Breast epithelium (tissue), 4 donors: ENCODE results near the gene PRRT1. TPM values are rescaled to one million over a fixed set of nuclear protein-coding genes. Genes with fewer than 3 reads are reported as not detected.
A peak's percentile ranks its signal among the peaks of the same experiment; 100 is the strongest.

Experiments
- DNase-seq, 2 donors: peaks; one replicate each; pipeline ENCODE4 v3.0.0-alpha.2; 2019; ENCODE audit warnings: low spot score in 2 of 2
- H3K27ac ChIP-seq, 2 donors: fragments of 200-600 bp; sonication (generic) in 1 of 2; one replicate each; pipeline ENCODE4 v1.5.1; 2016 to 2019; ENCODE audit warnings: mild to moderate bottlenecking in 1 of 2
- H3K27me3 ChIP-seq, 2 donors: fragments of 200-600 bp; sonication (generic) in 1 of 2; one replicate each; pipeline versions ENCODE4 v1.5.1 to v1.6.0; 2017 to 2019; ENCODE audit warnings: control low read depth in 1 of 2, mild to moderate bottlenecking in 1 of 2
- H3K36me3 ChIP-seq: fragments of 200-600 bp; one replicate; pipeline ENCODE4 v1.5.1; 2019
- H3K4me1 ChIP-seq, 2 donors: fragments of 200-600 bp; sonication (generic); one replicate each; pipeline ENCODE4 v1.5.1; 2016 to 2019; ENCODE audit warnings: control low read depth in 1 of 2
- H3K4me3 ChIP-seq, 3 donors: fragments of 200-600 bp; sonication (generic); 1 replicate in 2 of 3; 2 replicates in 1 of 3; pipeline ENCODE4 v1.5.1; 2016 to 2019; ENCODE audit warnings: mild to moderate bottlenecking in 3 of 3, moderate library complexity in 2 of 3
- H3K9me3 ChIP-seq, 2 donors: fragments of 200-600 bp; sonication (generic) in 1 of 2; one replicate each; pipeline ENCODE4 v1.5.1; 2016 to 2019; ENCODE audit warnings: control low read depth in 1 of 2
- POLR2A ChIP-seq: fragments of 450-650 bp; IDR thresholded peaks from one replicate; pipeline ENCODE4 v1.6.1; 2016; ENCODE audit warnings: antibody characterized with exemption, mild to moderate bottlenecking, moderate library complexity
- POLR2AphosphoS5 ChIP-seq, 3 donors: sonication (generic); formaldehyde crosslinking; IDR thresholded peaks; one replicate each; pipeline ENCODE4 v1.6.1; 2017; ENCODE audit warnings: antibody characterized with exemption in 3 of 3
- intact Hi-C: fragments of 100-400 bp; cut with DNase I; formaldehyde crosslinking; loops from one replicate; pipeline ENCODE4 v1.15.1; 2023; ENCODE audit warnings: low total_unique reads
- total RNA-seq, 3 donors: library from RNA; depleted of rRNA; stranded (reverse); fragments of >200 nt; gene quantifications; one replicate each; pipeline ENCODE4 v1.1.0, GENCODE V29; 2016
- TF ChIP-seq, protein P1 (sequence below), 3 donors: fragments of 450-650 bp; IDR thresholded peaks; one replicate each; pipeline ENCODE4 v1.5.1; 2016 to 2017; ENCODE audit warnings: antibody characterized with exemption in 3 of 3, mild to moderate bottlenecking in 3 of 3, moderate library complexity in 3 of 3

PRRT1 gene
- total RNA-seq, 3 donors from 2014 or later = 0.48 to 2.8 (median 1.3) TPM

DNA sequence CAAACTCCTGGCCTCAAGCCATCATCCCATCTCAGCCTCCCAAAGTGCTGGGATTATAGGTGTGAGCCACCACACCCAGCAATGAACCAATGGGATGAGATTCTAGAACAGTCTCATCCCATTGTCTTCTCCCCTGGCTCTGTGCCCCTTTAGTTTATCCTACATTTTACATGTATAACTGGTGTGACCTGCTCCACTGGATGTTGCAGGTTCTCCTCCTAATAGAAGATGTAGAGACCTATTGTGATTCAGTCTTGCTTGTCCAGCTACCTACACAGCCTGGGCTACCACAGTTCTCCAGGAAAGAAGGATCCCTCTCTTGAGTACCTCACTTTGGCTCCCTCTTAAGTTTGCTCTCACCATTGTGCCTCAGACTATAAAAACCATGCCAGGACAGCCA, 19.6 kb downstream of the PRRT1 start:
- Histone ChIP-seq H3K27ac (no peak overlapping the region), H3K4me1 (peaks cover 7 to 14% of the 10 kb centered on the region in 2 donors), H3K27me3 (no peaks in the 10 kb centered on the region), H3K4me3 (no peak overlapping the region), H3K36me3 (no peaks in the 10 kb centered on the region), H3K9me3 (no peaks in the 10 kb centered on the region)
- DNase-seq = no peak
- TF ChIP-seq POLR2A = no peak
- no peak for TF ChIP-seq POLR2AphosphoS5 (IDR thresholded peaks at IDR 0.05)
- TF ChIP-seq, protein P1, sequence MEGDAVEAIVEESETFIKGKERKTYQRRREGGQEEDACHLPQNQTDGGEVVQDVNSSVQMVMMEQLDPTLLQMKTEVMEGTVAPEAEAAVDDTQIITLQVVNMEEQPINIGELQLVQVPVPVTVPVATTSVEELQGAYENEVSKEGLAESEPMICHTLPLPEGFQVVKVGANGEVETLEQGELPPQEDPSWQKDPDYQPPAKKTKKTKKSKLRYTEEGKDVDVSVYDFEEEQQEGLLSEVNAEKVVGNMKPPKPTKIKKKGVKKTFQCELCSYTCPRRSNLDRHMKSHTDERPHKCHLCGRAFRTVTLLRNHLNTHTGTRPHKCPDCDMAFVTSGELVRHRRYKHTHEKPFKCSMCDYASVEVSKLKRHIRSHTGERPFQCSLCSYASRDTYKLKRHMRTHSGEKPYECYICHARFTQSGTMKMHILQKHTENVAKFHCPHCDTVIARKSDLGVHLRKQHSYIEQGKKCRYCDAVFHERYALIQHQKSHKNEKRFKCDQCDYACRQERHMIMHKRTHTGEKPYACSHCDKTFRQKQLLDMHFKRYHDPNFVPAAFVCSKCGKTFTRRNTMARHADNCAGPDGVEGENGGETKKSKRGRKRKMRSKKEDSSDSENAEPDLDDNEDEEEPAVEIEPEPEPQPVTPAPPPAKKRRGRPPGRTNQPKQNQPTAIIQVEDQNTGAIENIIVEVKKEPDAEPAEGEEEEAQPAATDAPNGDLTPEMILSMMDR (IDR thresholded peaks at IDR 0.05) = no peak
- intact Hi-C loops = no loop called here

DNA sequence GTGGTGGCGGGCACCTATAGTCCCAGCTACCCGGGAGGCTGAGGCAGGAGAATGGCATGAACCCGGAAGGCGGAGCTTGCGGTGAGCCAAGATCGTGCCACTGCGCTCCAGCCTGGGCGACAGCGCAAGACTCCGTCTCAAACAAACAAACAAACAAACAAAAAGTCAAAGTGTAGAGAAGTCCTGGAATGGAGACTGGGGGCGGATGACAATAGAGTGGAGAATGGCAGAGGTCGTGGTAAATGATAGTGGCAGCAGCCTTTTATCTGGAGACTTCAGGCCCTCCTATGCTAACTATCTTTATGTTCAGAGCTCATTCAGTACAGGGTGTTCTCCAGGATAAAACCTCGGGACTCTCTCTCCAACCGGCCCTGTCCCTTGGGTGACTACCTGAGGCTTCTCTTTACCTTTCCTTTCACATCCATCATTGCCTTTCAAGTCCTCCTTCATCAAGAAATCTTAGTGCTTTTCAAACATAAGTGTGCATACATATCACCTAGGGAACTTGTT, 20.2 kb downstream of the PRRT1 start:
- H3K9me3 ChIP-seq = no peaks in the 10 kb centered on the region
- no peak overlapping the region for H3K4me3 ChIP-seq
- intact Hi-C loops = no loop called here
- TF ChIP-seq, protein P1 (IDR thresholded peaks at IDR 0.05) = no peak
- no peak for TF ChIP-seq POLR2AphosphoS5 (IDR thresholded peaks at IDR 0.05)
- TF ChIP-seq POLR2A = no peak
- H3K27me3 ChIP-seq = no peaks in the 10 kb centered on the region
- no peak overlapping the region for H3K27ac ChIP-seq
- peaks cover 7 to 20% of the 10 kb centered on the region in 2 donors for H3K4me1 ChIP-seq
- no peak for DNase-seq
- H3K36me3 ChIP-seq = no peaks in the 10 kb centered on the region

DNA sequence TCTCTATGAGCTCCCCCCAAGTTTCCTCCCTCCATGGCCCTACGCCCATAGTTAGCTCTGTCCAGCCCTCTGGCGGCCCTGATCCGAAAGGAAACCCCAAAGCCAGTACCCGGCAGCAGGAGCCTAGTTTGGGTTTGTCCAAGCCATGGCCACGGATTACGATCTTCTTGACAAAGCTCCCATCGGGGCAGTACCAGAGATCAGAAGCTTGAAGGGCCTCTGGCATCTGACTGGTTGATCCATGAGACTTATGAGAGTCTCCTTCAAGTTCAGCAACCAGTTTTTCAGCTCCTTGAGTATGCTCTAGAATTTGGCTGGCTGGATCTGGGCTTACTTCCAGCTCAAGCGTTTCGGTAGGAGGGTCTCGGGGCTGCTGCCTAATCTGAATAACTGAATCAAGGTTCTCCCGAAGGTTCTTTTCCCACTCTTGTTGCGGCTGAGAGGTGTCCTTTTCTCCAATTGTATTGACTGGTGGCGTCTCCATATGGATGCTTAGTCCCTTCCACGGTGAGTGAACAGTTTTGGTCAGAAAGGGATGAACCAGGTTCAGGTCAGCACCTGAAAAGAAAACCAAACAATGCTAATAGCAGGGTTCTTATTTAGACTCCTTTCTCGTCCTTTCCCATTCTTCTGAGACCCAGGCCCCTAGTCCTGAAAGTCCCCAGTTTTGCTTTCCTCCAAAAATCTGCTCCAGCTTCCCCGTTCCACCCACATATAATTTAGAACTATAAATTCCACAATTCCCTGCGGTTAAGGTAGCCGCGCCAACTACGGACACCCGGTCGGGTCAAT, 22.2 kb downstream of the PRRT1 start:
- H3K36me3 ChIP-seq = peaks cover under 1% of the 10 kb centered on the region
- H3K27ac ChIP-seq = peak overlapping the region; percentile 93
- peak overlapping the region; percentile 61 to 95 (median 90) for H3K4me3 ChIP-seq
- TF ChIP-seq, protein P1 (IDR thresholded peaks at IDR 0.05) = no peak
- TF ChIP-seq POLR2AphosphoS5 (IDR thresholded peaks at IDR 0.05) = peak in 1 of 3 donors; percentile 65
- H3K4me1 ChIP-seq = peaks cover 7 to 21% of the 10 kb centered on the region in 2 donors
- no peak for DNase-seq
- H3K27me3 ChIP-seq = no peaks in the 10 kb centered on the region
- intact Hi-C loops = no loop called here
- H3K9me3 ChIP-seq = no peaks in the 10 kb centered on the region

DNA sequence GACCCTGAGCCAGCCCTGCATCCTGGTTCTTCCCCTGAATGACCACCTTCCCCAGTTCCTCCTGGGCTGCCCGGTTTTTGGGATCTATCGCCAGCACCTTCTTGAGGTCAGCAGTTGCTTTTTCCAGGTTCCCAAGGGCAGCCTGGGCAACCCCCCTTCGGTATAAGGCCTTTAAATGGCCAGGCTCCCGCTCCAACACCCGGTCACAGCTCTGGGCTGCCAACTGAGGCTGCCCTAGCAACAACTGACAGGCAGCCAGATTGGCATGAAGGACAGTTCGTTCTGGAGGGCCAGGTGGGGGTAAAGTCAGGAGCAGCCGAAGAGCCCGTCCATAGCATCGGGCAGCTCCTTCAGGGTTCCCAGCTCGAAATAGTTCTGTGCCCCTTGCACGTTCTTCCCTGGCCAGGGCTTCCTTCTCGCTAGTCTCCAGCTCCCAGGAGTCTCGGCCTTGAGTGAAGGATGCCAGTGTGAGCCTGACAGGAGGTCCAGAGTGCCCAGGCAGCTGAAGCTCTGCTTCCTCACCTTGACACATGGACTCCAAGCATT, 22.9 kb downstream of the PRRT1 start:
- Histone ChIP-seq H3K36me3 (peaks cover 6% of the 10 kb centered on the region), H3K27ac (peak overlapping the region; percentile 93), H3K4me1 (peaks cover 7 to 21% of the 10 kb centered on the region in 2 donors), H3K27me3 (no peaks in the 10 kb centered on the region), H3K9me3 (no peaks in the 10 kb centered on the region), H3K4me3 (peak overlapping the region; percentile 61 to 95 (median 90))
- intact Hi-C loops = no loop called here
- no peak for TF ChIP-seq POLR2AphosphoS5 (IDR thresholded peaks at IDR 0.05)
- TF ChIP-seq, protein P1 (IDR thresholded peaks at IDR 0.05) = no peak
- no peak for TF ChIP-seq POLR2A
- no peak for DNase-seq
